Stimulated activated CD4-positive, alpha-beta T cell treated with anti-CD3 and anti-CD28 coated beads, Interleukin-1b, Interleukin-23, amount 100 ng/mL, for 4 hours (primary cell): Measurements from ENCODE around the gene TBX10.
"Not testable (repeated sequence)": the region's sequence is repeated elsewhere in the genome, so short reads cannot be mapped to it uniquely, and the experiment has no call there.

Experiments
- DNase-seq, 2 donors: peaks; one replicate each; pipeline ENCODE4 v3.0.0-alpha.2; 2020; ENCODE audit warnings: low read depth in 2 of 2

TBX10 gene

GRCh38 chr11:67639438-67639859 lies at the start of gene TBX10:
Gene TBX10, minus strand, starts transcription at chr11:67639763. Its CDS starts 291 bp downstream, at chr11:67639472.
- no peak for DNase-seq

- no peak for DNase-seq
These were observed 49.6 kb upstream of the TBX10 start for GRCh38 chr11:67689178-67689577.

GRCh38 chr11:67687986-67688385 lies 48.4 kb upstream of the TBX10 start:
- DNase-seq = no peak

GRCh38 chr11:67685641-67686332 lies 46.2 kb upstream of the TBX10 start:
- not testable (repeated sequence) for DNase-seq

- DNase-seq = not testable (repeated sequence)
These were observed 42.8 kb upstream of the TBX10 start for GRCh38 chr11:67682126-67683034.

- DNase-seq = no peak
These were observed 41.3 kb upstream of the TBX10 start for GRCh38 chr11:67680696-67681470.

- DNase-seq = no peak
These were observed 35.6 kb upstream of the TBX10 start for GRCh38 chr11:67675058-67675747.

GRCh38 chr11:67674442-67674871 lies 34.9 kb upstream of the TBX10 start, which contains the start of gene ALDH3B2:
Gene ALDH3B2, minus strand, starts transcription at chr11:67674623. Its CDS starts 7,688 bp downstream, at chr11:67666935.
- DNase-seq = no peak

- no peak for DNase-seq
These were observed 34.3 kb upstream of the TBX10 start for GRCh38 chr11:67673902-67674301.

- DNase-seq = no peak
These were observed 33.8 kb upstream of the TBX10 start for GRCh38 chr11:67673358-67673757.

GRCh38 chr11:67671211-67671520 lies 31.6 kb upstream of the TBX10 start:
- no peak for DNase-seq

- DNase-seq = no peak
These were observed 31.0 kb upstream of the TBX10 start for GRCh38 chr11:67670316-67671210.

- DNase-seq = no peak
These were observed 28.6 kb upstream of the TBX10 start for GRCh38 chr11:67668192-67668551.

- DNase-seq = no peak
These were observed 28.1 kb upstream of the TBX10 start for GRCh38 chr11:67667490-67668191.

- DNase-seq = no peak
These were observed 27.3 kb upstream of the TBX10 start for GRCh38 chr11:67666676-67667489.

- DNase-seq = no peak
These were observed 26.7 kb upstream of the TBX10 start for GRCh38 chr11:67666303-67666645.

- no peak for DNase-seq
These were observed 26.2 kb upstream of the TBX10 start for GRCh38 chr11:67665541-67666302.
